Measurements from ENCODE around the gene RANBP1.
"Not testable (repeated sequence)": the region's sequence is repeated elsewhere in the genome, so short reads cannot be mapped to it uniquely, and the experiment has no call there.

Gene RANBP1

GRCh38 chr22:20155330-20156041 lies 39.6 kb downstream of the RANBP1 start:
- DNase-seq: peak in 1 of 2 donors; percentile 30

- no peak for DNase-seq
Observed at GRCh38 chr22:20156042-20156389, 40.1 kb downstream of the RANBP1 start.

GRCh38 chr22:20156611-20157429 lies 40.9 kb downstream of the RANBP1 start:
- DNase-seq: peak; percentile 63 to 89

GRCh38 chr22:20157430-20158183 lies 41.7 kb downstream of the RANBP1 start:
- no peak for DNase-seq

GRCh38 chr22:20158391-20159036 lies 42.6 kb downstream of the RANBP1 start:
- no peak for DNase-seq

GRCh38 chr22:20159076-20159475 lies 43.2 kb downstream of the RANBP1 start:
- DNase-seq: no peak

GRCh38 chr22:20159531-20159930 lies 43.6 kb downstream of the RANBP1 start:
- DNase-seq: not testable (repeated sequence)

- no peak for DNase-seq
Observed at GRCh38 chr22:20160041-20160440, 44.1 kb downstream of the RANBP1 start.

- no peak for DNase-seq
Observed at GRCh38 chr22:20164863-20165262, 49.0 kb downstream of the RANBP1 start.

- DNase-seq: no peak
Observed at GRCh38 chr22:20165421-20165820, 49.5 kb downstream of the RANBP1 start.

- DNase-seq: no peak
Observed at GRCh38 chr22:20165913-20166312, 50.0 kb downstream of the RANBP1 start.

GRCh38 chr22:20166703-20167102 lies 50.8 kb downstream of the RANBP1 start:
- DNase-seq: no peak

GRCh38 chr22:20167643-20168322 lies 51.9 kb downstream of the RANBP1 start:
- DNase-seq: no peak

GRCh38 chr22:20169253-20169822 lies 53.4 kb downstream of the RANBP1 start:
- DNase-seq: no peak

GRCh38 chr22:20170170-20170569 lies 54.3 kb downstream of the RANBP1 start:
- no peak for DNase-seq

GRCh38 chr22:20171288-20172140 lies 55.6 kb downstream of the RANBP1 start:
- DNase-seq: no peak

- no peak for DNase-seq
Observed at GRCh38 chr22:20172141-20172613, 56.3 kb downstream of the RANBP1 start.

GRCh38 chr22:20173246-20173645 lies 57.3 kb downstream of the RANBP1 start:
- DNase-seq: no peak

- no peak for DNase-seq
Observed at GRCh38 chr22:20173772-20174171, 57.9 kb downstream of the RANBP1 start.

- DNase-seq: no peak
Observed at GRCh38 chr22:20174785-20175596, 59.1 kb downstream of the RANBP1 start.
